Measurements from ENCODE around the gene CSAD.
"Not testable (repeated sequence)": the region's sequence is repeated elsewhere in the genome, so short reads cannot be mapped to it uniquely, and the experiment has no call there.

CSAD gene

DNA sequence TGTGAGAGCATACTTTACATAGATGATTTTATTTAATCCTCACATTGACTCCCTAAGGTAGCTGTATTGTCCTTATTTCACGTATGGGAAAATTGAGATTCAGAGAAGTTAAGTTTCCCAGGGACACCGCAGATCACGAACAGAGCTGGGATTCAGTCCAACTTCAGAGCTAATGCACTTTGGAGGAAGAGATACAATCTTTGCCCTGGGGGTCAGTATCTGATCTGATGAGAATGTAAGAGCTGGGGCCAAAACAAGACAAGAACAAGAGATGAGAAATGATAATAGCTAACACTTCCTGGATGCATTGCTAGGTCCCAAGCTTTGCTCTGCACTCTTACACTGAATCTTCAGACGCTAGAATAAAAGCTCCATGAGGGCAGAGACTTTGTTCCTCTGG is 6.0 kb upstream of the CSAD start:
- H3K4me1 Mint-ChIP-seq, result peaks cover 34% of the 10 kb centered on the region

DNA sequence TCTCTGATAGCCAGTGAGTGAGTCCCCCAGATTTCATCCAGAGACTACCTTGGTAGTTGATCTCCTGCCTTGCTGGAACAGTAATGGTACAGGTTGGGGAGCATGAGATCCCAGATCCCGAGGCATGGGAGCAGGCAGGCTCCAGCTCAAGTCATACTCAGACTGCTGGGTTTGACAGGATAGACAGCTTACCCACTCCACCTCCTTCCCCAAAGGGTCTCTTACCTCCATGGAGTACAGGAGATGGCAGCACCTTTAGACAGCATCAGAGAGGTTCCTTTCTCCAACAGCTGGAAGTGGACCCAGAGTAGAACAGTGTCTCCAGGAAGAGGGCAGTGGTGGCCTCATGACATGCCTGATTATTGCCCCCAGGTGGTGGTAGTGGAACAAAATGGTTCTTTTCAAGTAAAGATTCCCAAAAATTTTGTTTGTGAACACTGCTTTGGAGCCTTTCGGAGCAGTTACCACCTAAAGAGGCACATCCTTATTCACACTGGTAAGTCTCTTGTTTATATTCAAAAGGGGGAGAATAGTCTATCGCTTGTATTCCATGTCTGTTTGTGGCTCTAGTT is 4.9 kb upstream of the CSAD start:
- no peaks in the 10 kb centered on the region for H3K9me3 Mint-ChIP-seq
- H3K27me3 Mint-ChIP-seq, result no peaks in the 10 kb centered on the region
- ATAC-seq (ENCODE audit: low read depth) (no peak), DNase-seq (ENCODE audit: low spot score in 2 of 2) (no peak)
- peaks cover 34% of the 10 kb centered on the region for H3K4me1 Mint-ChIP-seq
- peaks cover 23% of the 10 kb centered on the region for H3K36me3 Mint-ChIP-seq
- no peak overlapping the region for H3K4me3 Mint-ChIP-seq
- H3K27ac Mint-ChIP-seq, result no peak overlapping the region

More for the DNA sequence above, 6.0 kb upstream of the CSAD start:
- H3K4me3 Mint-ChIP-seq, result no peak overlapping the region
- no peak overlapping the region for H3K27ac Mint-ChIP-seq
- H3K27me3 Mint-ChIP-seq, result no peaks in the 10 kb centered on the region
- peaks cover 26% of the 10 kb centered on the region for H3K36me3 Mint-ChIP-seq
- no peak for ATAC-seq (ENCODE audit: low read depth)
- no peak for DNase-seq (ENCODE audit: low spot score in 2 of 2)
- H3K9me3 Mint-ChIP-seq, result no peaks in the 10 kb centered on the region

DNA sequence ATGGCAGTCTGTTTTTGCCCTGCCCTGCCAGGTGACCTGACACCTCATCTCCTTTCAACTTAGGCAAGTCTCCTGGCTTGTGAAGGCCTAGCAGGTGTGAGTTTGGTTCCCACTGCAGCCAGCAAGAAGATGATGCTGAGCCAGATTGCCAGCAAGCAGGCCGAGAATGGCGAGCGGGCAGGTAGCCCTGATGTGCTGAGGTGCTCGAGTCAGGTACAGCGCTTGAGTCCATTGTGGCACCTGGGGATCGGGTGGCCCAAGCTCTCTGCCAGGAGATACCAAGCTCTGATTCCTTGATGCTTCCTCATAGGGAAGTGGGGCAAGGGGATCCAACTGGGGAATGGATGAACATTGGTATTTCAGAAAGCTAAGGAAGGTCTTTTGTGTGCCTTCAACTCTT is 4.1 kb upstream of the CSAD start:
- H3K27ac Mint-ChIP-seq, result peak overlapping the region; percentile 67
- H3K4me3 Mint-ChIP-seq, result no peak overlapping the region
- no peaks in the 10 kb centered on the region for H3K27me3 Mint-ChIP-seq
- H3K36me3 Mint-ChIP-seq, result peaks cover 22% of the 10 kb centered on the region
- peaks cover 34% of the 10 kb centered on the region for H3K4me1 Mint-ChIP-seq
- no peaks in the 10 kb centered on the region for H3K9me3 Mint-ChIP-seq
- no peak for DNase-seq (ENCODE audit: low spot score in 2 of 2)
- no peak for ATAC-seq (ENCODE audit: low read depth)

DNA sequence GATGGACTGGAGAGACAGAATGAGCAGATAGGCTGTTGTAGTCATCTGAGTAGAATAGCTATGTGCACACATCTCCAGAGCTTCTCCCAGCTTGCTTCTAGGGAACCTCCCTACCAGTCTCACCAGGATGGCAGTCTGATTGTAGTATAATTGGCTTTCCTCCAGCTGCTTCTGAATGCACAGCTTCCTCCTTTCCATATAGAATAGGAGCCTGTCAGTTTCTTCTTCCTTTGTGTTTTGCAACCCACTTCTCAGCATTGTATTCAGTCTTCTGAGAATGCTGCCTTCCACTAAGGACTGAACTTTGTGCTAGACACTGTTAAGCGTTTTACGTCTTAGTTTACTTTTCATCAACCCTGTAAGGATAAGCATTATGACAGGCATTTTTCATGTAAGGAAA is 2.2 kb upstream of the CSAD start:
- H3K36me3 Mint-ChIP-seq, result peaks cover 22% of the 10 kb centered on the region
- peaks cover 39% of the 10 kb centered on the region for H3K4me1 Mint-ChIP-seq
- ATAC-seq (ENCODE audit: low read depth), result no peak
- no peak overlapping the region for H3K27ac Mint-ChIP-seq
- no peak for DNase-seq (ENCODE audit: low spot score in 2 of 2)
- no peaks in the 10 kb centered on the region for H3K27me3 Mint-ChIP-seq
- no peaks in the 10 kb centered on the region for H3K9me3 Mint-ChIP-seq
- H3K4me3 Mint-ChIP-seq, result peak overlapping the region; percentile 97

DNA sequence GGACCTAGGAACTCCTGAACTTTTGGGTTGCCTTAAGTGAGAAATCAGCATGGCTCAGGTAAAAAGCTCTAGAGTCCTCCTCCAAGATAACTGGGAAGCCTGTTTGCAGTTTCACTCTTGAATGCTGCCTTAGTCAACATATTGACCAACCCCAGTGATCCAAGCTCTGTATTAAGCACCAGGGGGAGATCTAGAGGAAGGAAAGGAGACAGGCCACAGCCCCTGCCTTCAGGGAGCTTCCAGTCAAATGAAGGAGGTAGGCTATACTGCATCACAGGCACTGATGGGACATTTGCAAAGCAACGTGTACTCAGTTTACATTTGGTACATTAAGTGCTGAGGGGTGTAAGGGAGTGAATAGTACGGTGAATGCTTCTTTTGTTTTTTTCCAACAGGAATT is 1.2 kb upstream of the CSAD start:
- peaks cover 39% of the 10 kb centered on the region for H3K4me1 Mint-ChIP-seq
- no peaks in the 10 kb centered on the region for H3K27me3 Mint-ChIP-seq
- ATAC-seq (ENCODE audit: low read depth) (no peak), DNase-seq (ENCODE audit: low spot score in 2 of 2) (no peak)
- H3K4me3 Mint-ChIP-seq, result peak overlapping the region; percentile 97
- peak overlapping the region; percentile 94 for H3K27ac Mint-ChIP-seq
- peaks cover 19% of the 10 kb centered on the region for H3K36me3 Mint-ChIP-seq
- no peaks in the 10 kb centered on the region for H3K9me3 Mint-ChIP-seq

DNA sequence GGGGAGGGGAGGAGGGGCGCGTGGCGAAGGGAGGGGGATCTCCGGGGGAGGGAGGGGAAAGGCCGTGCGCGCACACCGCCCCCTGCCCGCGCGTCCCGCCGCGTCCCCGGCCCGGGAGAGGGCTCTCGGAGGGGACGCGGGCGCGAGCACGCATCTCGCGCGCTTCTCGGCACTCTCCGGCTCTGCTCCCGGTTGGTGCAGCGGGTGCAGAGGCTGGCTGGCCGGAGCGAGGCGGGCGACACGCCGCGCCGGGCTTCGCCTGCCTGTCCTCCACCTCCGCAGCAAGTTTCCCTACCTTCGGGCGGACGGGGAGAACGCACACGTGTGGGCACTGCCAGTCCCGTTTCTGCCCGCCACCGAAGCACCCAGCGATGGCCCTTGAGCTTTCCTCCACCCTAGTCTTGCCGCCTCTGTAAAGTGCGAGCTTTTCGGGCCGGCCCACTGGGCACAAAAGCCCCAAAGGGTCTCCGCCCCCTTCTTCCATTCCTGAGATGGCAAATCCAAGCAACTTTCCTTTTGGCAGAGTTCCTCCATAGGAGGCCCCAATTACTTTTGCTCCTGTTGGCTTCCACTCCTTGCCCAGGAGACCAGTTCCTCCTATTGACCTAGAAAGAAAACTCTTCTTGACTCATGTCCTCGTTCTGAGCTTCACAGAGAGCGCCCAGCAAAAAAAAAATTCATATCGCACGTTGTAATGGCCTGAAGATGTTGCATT is 363 bp upstream of the CSAD start:
- Mint-ChIP-seq H3K36me3 (peaks cover 13% of the 10 kb centered on the region), H3K9me3 (no peaks in the 10 kb centered on the region), H3K4me3 (peak overlapping the region; percentile 97), H3K4me1 (peaks cover 39% of the 10 kb centered on the region), H3K27ac (peak overlapping the region; percentile 94), H3K27me3 (no peaks in the 10 kb centered on the region)
- ATAC-seq (ENCODE audit: low read depth) (peak; percentile 49), DNase-seq (ENCODE audit: low spot score in 2 of 2) (no peak)

DNA sequence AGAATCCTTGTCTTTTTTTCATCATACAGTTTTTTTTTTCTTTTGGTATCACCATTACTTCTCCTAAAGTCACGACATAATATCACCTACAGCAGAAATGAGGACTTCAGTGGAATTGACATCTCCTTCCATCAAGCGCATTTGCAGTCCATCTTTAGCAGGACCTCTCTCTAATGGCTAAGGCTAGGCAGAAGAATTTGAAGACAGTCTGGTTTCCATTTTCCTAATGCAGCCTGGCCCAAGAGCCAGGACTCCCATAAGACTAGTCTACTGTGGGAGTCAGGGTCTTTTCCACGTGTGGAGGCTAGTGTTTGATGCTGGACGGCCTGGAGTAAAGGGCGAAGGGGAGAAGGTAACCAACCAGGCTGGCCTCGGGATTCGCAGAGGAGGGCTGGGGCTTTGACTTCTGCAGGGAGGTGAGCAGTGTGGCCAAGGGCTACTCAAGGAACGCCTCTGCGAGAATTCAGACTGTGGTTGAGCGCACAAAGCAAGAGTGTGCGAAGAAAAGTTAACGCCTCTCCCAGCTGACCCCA is 972 bp downstream of the CSAD start:
- H3K36me3 Mint-ChIP-seq, result peaks cover 6% of the 10 kb centered on the region
- no peaks in the 10 kb centered on the region for H3K9me3 Mint-ChIP-seq
- DNase-seq (ENCODE audit: low spot score in 2 of 2), result peak in 1 of 2 donors; percentile 45
- H3K4me1 Mint-ChIP-seq, result peaks cover 36% of the 10 kb centered on the region
- no peaks in the 10 kb centered on the region for H3K27me3 Mint-ChIP-seq
- ATAC-seq (ENCODE audit: low read depth), result peak; percentile 0
- H3K27ac Mint-ChIP-seq, result peak overlapping the region; percentile 94
- H3K4me3 Mint-ChIP-seq, result peak overlapping the region; percentile 97

DNA sequence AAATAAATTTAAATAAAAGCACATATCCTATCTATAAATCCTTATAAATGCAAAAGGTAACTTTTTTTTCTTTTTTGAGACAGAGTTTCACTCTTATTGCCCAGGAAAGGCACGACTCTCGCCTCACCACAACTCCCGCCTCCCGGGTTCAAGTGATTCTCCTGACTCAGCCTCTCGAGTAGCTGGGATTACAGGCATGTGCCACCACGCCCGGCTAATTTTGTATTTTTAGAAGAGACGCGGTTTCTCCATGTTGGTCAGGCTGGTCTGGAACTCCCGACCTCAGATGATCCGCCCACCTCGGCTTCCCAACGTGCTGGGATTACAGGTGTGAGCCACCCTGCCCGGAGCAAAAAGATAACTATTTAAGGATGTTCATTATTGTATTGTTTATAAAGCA is 1.9 kb downstream of the CSAD start:
- DNase-seq (ENCODE audit: low spot score in 2 of 2); H3K36me3 Mint-ChIP-seq; H3K4me3 Mint-ChIP-seq; H3K27me3 Mint-ChIP-seq; H3K27ac Mint-ChIP-seq; ATAC-seq (ENCODE audit: low read depth); H3K9me3 Mint-ChIP-seq: not testable (repeated sequence)
- peaks cover 31% of the 10 kb centered on the region for H3K4me1 Mint-ChIP-seq

DNA sequence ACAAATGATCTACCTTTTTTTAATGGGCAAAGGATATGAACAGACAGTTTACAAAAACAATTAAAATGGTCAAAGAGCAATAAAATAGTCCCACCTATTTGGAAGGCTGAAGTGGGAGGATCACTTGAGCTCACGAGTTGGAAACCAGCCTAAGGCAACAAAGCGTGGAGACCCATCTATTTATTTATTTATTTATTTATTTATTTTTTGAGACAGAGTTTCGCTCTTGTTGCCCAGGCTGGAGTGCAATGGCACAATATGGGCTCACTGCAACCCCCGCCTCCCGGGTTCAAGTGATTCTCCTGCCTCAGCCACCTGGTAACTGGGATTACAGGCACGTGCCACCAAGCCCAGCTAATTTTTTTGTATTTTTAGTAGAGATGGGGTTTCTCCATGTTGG is 3.3 kb downstream of the CSAD start:
- peaks cover 21% of the 10 kb centered on the region for H3K4me1 Mint-ChIP-seq
- H3K4me3 Mint-ChIP-seq; H3K27ac Mint-ChIP-seq; DNase-seq (ENCODE audit: low spot score in 2 of 2); H3K27me3 Mint-ChIP-seq; ATAC-seq (ENCODE audit: low read depth); H3K36me3 Mint-ChIP-seq; H3K9me3 Mint-ChIP-seq: not testable (repeated sequence)

DNA sequence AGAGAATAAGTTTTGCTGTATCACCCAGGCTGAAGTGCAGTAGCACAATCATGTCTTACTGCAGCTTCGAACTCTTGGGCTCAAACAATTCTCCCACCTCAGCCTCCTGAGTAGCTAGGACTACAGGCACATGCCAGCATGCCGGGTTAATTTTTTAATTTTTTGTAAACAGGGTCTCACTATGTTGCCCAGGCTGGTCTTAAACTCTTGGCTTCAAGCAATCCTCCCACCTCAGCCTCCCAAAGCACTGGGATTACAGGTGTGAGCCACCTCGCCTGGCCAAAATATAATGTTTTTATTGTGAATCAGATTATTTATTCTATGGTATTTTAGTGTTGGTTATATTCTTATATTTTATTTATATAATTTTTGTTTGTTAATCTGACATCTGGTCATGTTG is 4.0 kb downstream of the CSAD start:
- Mint-ChIP-seq H3K4me1 (peaks cover 15% of the 10 kb centered on the region), H3K4me3 (no peak overlapping the region), H3K36me3 (peaks cover 3% of the 10 kb centered on the region), H3K9me3 (no peaks in the 10 kb centered on the region), H3K27ac (no peak overlapping the region), H3K27me3 (no peaks in the 10 kb centered on the region)
- ATAC-seq (ENCODE audit: low read depth) (no peak), DNase-seq (ENCODE audit: low spot score in 2 of 2) (no peak)

DNA sequence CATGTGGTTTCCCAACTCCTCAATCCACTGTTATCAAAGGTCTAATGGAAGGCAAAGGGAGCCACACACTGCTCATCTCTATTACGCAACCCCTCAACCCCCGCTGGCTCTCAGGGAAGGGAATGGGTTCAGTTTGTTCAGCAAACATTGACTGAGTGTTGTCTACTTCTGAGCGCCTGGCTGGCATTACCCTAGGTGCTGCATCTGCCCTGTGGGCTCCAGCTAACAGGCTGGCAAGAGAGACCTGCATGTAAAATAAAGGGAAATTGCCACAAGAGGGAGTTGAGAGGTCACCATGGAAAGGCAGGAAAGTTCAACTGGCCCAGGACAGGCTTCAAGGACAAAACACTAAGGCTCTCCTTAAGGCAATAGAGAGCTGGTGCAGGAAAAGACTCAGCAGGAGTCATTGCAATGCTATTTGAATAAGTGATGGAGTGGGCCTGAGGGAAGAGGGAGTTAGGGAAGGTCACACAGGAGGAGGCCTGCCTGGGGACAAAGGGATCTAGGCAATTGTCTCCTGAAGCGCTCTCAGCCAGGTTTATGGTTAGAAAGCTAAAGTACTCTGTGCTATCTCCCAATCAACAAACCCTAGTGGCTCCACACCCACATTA is 5.7 kb downstream of the CSAD start:
- H3K36me3 Mint-ChIP-seq, result peaks cover 4% of the 10 kb centered on the region
- ATAC-seq (ENCODE audit: low read depth) (no peak), DNase-seq (ENCODE audit: low spot score in 2 of 2) (no peak)
- H3K4me1 Mint-ChIP-seq, result peaks cover 6% of the 10 kb centered on the region
- no peak overlapping the region for H3K27ac Mint-ChIP-seq
- no peaks in the 10 kb centered on the region for H3K9me3 Mint-ChIP-seq
- H3K4me3 Mint-ChIP-seq, result no peak overlapping the region
- H3K27me3 Mint-ChIP-seq, result no peaks in the 10 kb centered on the region

DNA sequence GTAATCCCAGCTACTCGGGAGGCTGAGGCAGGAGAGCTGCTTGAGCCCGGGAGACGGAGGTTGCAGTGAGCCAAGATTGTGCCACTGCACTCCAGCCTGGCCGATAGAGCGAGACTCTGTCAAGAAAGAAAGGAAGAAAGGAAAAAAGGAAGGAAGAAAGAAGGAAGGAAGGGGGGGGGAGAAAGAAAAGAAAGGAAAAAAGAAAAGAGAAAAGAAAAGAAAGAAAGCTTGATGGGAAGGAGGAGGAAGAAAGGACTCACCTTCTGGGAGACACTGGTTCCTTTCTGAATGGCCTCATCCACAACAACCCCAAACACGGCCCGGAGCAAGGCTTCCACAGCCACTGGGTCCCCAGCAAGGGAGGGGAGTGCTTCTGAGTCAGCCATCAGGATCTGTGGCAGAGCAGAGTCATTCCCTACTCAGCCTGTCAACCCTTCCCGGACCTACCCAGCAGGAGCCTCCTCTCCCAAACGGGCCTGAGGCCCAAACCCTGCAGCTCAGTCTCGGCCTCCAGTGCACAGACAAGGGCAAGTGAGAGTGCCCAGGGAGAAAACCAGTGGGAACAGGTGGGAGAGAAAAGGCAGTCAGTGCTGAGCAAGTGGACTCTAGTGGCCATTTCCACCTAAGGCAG is 7.5 kb downstream of the CSAD start:
- ATAC-seq (ENCODE audit: low read depth), result no peak
- DNase-seq (ENCODE audit: low spot score in 2 of 2), result no peak
- H3K27me3 Mint-ChIP-seq, result no peaks in the 10 kb centered on the region
- H3K4me3 Mint-ChIP-seq, result no peak overlapping the region
- peaks cover 9% of the 10 kb centered on the region for H3K36me3 Mint-ChIP-seq
- H3K9me3 Mint-ChIP-seq, result no peaks in the 10 kb centered on the region
- no peak overlapping the region for H3K27ac Mint-ChIP-seq
- no peaks in the 10 kb centered on the region for H3K4me1 Mint-ChIP-seq

DNA sequence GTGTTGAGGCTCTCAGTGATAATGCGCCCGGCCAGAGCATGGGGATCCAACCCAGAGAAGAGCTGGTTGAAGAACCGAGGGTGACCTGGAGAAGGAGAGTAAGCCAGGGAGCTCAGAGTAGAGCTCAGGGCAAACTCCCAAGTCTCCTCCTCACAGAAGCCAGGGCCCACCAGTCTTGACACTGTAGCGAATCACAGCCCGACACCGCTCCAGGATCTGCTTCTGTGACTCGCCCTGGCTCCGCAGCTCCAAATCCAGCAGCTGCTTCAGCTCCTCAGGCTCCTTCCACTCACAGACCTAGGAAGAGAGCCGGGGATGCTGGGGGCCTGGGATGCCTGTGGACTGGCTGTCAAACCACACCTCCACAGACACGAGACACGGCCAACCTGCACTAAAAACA is 8.4 kb downstream of the CSAD start:
- no peak overlapping the region for H3K4me3 Mint-ChIP-seq
- H3K36me3 Mint-ChIP-seq, result peaks cover 9% of the 10 kb centered on the region
- no peaks in the 10 kb centered on the region for H3K27me3 Mint-ChIP-seq
- H3K9me3 Mint-ChIP-seq, result no peaks in the 10 kb centered on the region
- DNase-seq (ENCODE audit: low spot score in 2 of 2) (no peak), ATAC-seq (ENCODE audit: low read depth) (no peak)
- H3K27ac Mint-ChIP-seq, result no peak overlapping the region
- H3K4me1 Mint-ChIP-seq, result no peaks in the 10 kb centered on the region

DNA sequence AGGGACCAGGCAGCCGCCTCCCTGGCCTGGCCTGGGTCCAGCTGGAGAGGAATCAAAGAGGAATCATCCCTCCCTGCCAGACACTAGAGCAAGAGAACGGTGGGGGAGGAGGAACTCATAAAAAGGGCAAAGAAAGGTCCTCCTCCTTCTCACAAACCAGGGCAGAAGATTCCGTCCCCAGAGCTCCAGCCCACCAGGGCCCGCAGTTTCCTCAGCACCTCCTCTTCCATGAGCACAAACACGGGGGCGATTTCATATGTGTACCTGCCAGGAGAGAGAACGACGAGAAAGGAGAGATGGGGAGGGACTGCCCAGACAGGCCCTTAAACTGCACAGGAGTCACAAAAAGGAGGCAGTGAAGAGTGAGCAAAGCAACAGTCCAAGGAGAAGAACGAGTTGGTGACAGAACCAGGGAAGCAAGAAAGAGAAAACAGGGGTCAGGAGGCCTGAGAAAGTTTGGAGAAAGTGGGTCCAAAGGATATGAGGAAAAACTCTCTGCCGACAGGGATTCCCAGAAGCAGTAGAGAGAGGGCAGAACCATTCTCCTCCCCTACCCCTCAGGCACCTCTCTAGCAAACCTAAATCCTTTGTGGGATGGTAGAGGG is 8.9 kb downstream of the CSAD start:
- no peak for ATAC-seq (ENCODE audit: low read depth)
- no peak for DNase-seq (ENCODE audit: low spot score in 2 of 2)
- Mint-ChIP-seq H3K4me3 (no peak overlapping the region), H3K36me3 (peaks cover 9% of the 10 kb centered on the region), H3K27ac (no peak overlapping the region), H3K9me3 (no peaks in the 10 kb centered on the region), H3K27me3 (no peaks in the 10 kb centered on the region), H3K4me1 (no peaks in the 10 kb centered on the region)
